HepG2 (cell line): ENCODE measurements around the gene HDAC4. TPM values are rescaled to one million over a fixed set of nuclear protein-coding genes. Genes with fewer than 3 reads are reported as not detected.

Experiments
- ARID5B ChIP-seq: IDR thresholded peaks from 2 replicates; pipeline ENCODE4 v1.4.0; 2020; ENCODE audit warnings: mild to moderate bottlenecking, missing genetic modification reagents
- CTCF ChIP-seq: sonication (generic); formaldehyde crosslinking; IDR thresholded peaks from 2 replicates; pipeline ENCODE4 v1.5.0; 2020; ENCODE audit warnings: mild to moderate bottlenecking, missing genetic modification reagents, moderate library complexity
- FLYWCH1 ChIP-seq: sonication (generic); formaldehyde crosslinking; IDR thresholded peaks from 2 replicates; pipeline ENCODE4 v1.8.1; 2023; ENCODE audit warnings: mild to moderate bottlenecking, missing genetic modification reagents
- KLF13 ChIP-seq: sonication (generic); formaldehyde crosslinking; IDR thresholded peaks from 2 replicates; pipeline ENCODE4 v1.4.0; 2020; ENCODE audit warnings: mild to moderate bottlenecking, missing genetic modification reagents
- NFIC ChIP-seq: IDR thresholded peaks from 2 replicates; pipeline ENCODE4 v1.6.1; 2012; ENCODE audit warnings: mild to moderate bottlenecking, low read length, inconsistent platforms
- PCBP1 ChIP-seq: fragments of 200-400 bp; formaldehyde crosslinking; IDR thresholded peaks from 2 replicates; pipeline ENCODE4 v1.6.1; 2017; ENCODE audit warnings: mild to moderate bottlenecking, low read depth, low read length, borderline replicate concordance
- RXRB ChIP-seq: IDR thresholded peaks from 2 replicates; pipeline ENCODE4 v1.6.1; 2016; ENCODE audit warnings: borderline replicate concordance, missing genetic modification reagents, missing compliant biosample characterization
- TCF12 ChIP-seq, 2 experiments: fragments of 450-650 bp in 1 of 2; sonication (generic) in 1 of 2; formaldehyde crosslinking in 1 of 2; IDR thresholded peaks; 2 replicates each; pipeline versions ENCODE4 v1.6.1 to v1.8.0; 2017 to 2022; ENCODE audit warnings: antibody characterized with exemption in 1 of 2, mild to moderate bottlenecking in 1 of 2, missing genetic modification reagents in 1 of 2, moderate library complexity in 1 of 2
- ZBTB14 ChIP-seq: sonication (generic); formaldehyde crosslinking; IDR thresholded peaks from 2 replicates; pipeline ENCODE4 v1.4.0; 2020; ENCODE audit warnings: missing genetic modification reagents
- ZBTB40 ChIP-seq, 2 experiments: fragments of 450-650 bp in 1 of 2; sonication (generic) in 1 of 2; formaldehyde crosslinking in 1 of 2; IDR thresholded peaks; 2 replicates each; pipeline versions ENCODE4 v1.6.1 to v1.8.0; 2016 to 2022; ENCODE audit warnings: antibody characterized with exemption in 1 of 2, mild to moderate bottlenecking in 1 of 2, missing genetic modification reagents in 1 of 2
- polyA plus RNA-seq, 8 experiments: library from polyadenylated mRNA; depleted of rRNA in 3 of 8; stranded (reverse) in 7 of 8; unstranded in 1 of 8; fragments of >200 nt; fragmentation: Illumina TruSeq in 4 of 8; extraction: Trizol in 4 of 8; gene quantifications; 2 replicates each; pipeline versions ENCODE4 v1.2.1 to v1.2.3, GENCODE V29; 2011 to 2016; ENCODE audit warnings: low read depth in 4 of 8, missing spikeins in 1 of 8, mixed read lengths in 1 of 8; ENCODE audit not compliant: insufficient read depth in 1 of 8
- total RNA-seq, 5 experiments: library from RNA; depleted of rRNA; stranded (reverse); fragments of >200 nt; fragmentation: Illumina TruSeq; extraction: Trizol; gene quantifications; 2 replicates each; pipeline ENCODE4 v1.2.3, GENCODE V29; 2016; ENCODE audit warnings: low read depth in 1 of 5

HDAC4 gene
- total and polyA plus RNA-seq, 2 of the 13 experiments (the other 11 are each of a cell fraction or from before 2014, with no cell fraction given): 10.1 to 11.5 TPM

GRCh38 chr2:239223310-239224198, 177.3 kb downstream of the HDAC4 start (continued):
- TF ChIP-seq ARID5B (CRISPR knock-in tag): peak; percentile 87
- no peak for TF ChIP-seq CTCF (CRISPR knock-in tag)
- no peak for TF ChIP-seq TCF12 (IDR thresholded peaks at IDR 0.05)
- 0 out of 2 replicates have a peak, but pooled peaks have one; percentile 28 for TF ChIP-seq TCF12 (CRISPR knock-in tag; IDR thresholded peaks at IDR 0.05)
- TF ChIP-seq NFIC: peak; percentile 38; the same call in 1 of the 2 replicates
- TF ChIP-seq ZBTB40 (IDR thresholded peaks at IDR 0.05): no peak
- TF ChIP-seq ZBTB40 (CRISPR knock-in tag; IDR thresholded peaks at IDR 0.05): no peak
- TF ChIP-seq FLYWCH1 (CRISPR knock-in tag): no peak
- no peak for TF ChIP-seq ZBTB14 (CRISPR knock-in tag)
- TF ChIP-seq KLF13: no peak
- TF ChIP-seq PCBP1: no peak
- peak; percentile 37; the same call in 1 of the 2 replicates for TF ChIP-seq RXRB
